Spleen (tissue), 11 donors: ENCODE measurements around the gene SLC44A4. TPM values are rescaled to one million over a fixed set of nuclear protein-coding genes. Genes with fewer than 3 reads are reported as not detected.
A peak's percentile ranks its signal among the peaks of the same experiment; 100 is the strongest.
"Not testable (repeated sequence)": the region's sequence is repeated elsewhere in the genome, so short reads cannot be mapped to it uniquely, and the experiment has no call there.

Source experiments
- DNase-seq: peaks from one replicate; pipeline ENCODE4 v3.0.0-alpha.2; 2020
- H3K27ac ChIP-seq, 8 donors: fragments of 200-600 bp; sonication (generic) in 7 of 8; 1 replicate in 4 of 8; 2 replicates in 4 of 8; pipeline versions ENCODE4 v1.5.0 to v1.8.0; 2016 to 2021; ENCODE audit warnings: inconsistent platforms in 4 of 8, mild to moderate bottlenecking in 4 of 8, moderate library complexity in 1 of 8
- H3K27me3 ChIP-seq, 7 donors: fragments of 200-600 bp; sonication (generic) in 6 of 7; replicated peaks in 1 of 7; 1 replicate in 4 of 7; 2 replicates in 3 of 7; pipeline versions ENCODE4 v1.5.0 to v1.8.0; 2016 to 2021; ENCODE audit warnings: inconsistent platforms in 3 of 7, mild to moderate bottlenecking in 1 of 7
- H3K36me3 ChIP-seq, 6 donors: fragments of 200-600 bp; sonication (generic) in 5 of 6; 1 replicate in 4 of 6; 2 replicates in 2 of 6; pipeline versions ENCODE4 v1.5.0 to v1.8.0; 2016 to 2021; ENCODE audit warnings: inconsistent platforms in 2 of 6
- H3K4me1 ChIP-seq, 6 donors: fragments of 200-600 bp; sonication (generic) in 5 of 6; 1 replicate in 3 of 6; 2 replicates in 3 of 6; pipeline versions ENCODE4 v1.5.0 to v1.8.0; 2016 to 2021; ENCODE audit warnings: inconsistent platforms in 3 of 6
- H3K4me3 ChIP-seq, 8 donors: fragments of 200-600 bp; sonication (generic) in 7 of 8; 1 replicate in 4 of 8; 2 replicates in 4 of 8; pipeline versions ENCODE4 v1.5.0 to v1.8.0; 2016 to 2021; ENCODE audit warnings: inconsistent platforms in 4 of 8, mild to moderate bottlenecking in 4 of 8, moderate library complexity in 2 of 8
- H3K9me3 ChIP-seq, 8 donors: fragments of 200-600 bp; sonication (generic) in 7 of 8; 1 replicate in 4 of 8; 2 replicates in 4 of 8; pipeline versions ENCODE4 v1.5.0 to v1.8.0; 2016 to 2021; ENCODE audit warnings: inconsistent platforms in 4 of 8
- CTCF ChIP-seq, 11 experiments: fragments of 200-600 bp in 7 of 11; fragments of 450-650 bp in 4 of 11; sonication (generic) in 4 of 11; IDR thresholded peaks in 8 of 11; conservative IDR thresholded peaks in 3 of 11; 1 replicate in 7 of 11; 2 replicates in 4 of 11; pipeline versions ENCODE4 v1.4.0 to v1.8.0; 2016 to 2021; ENCODE audit warnings: antibody characterized with exemption in 11 of 11, inconsistent platforms in 4 of 11, mild to moderate bottlenecking in 1 of 11
- POLR2A ChIP-seq, 3 donors: fragments of 450-650 bp; IDR thresholded peaks; one replicate each; pipeline ENCODE4 v1.5.1; 2017; ENCODE audit warnings: antibody characterized with exemption in 3 of 3, mild to moderate bottlenecking in 1 of 3
- POLR2AphosphoS5 ChIP-seq, 3 donors: sonication (generic); formaldehyde crosslinking; IDR thresholded peaks; one replicate each; pipeline ENCODE4 v1.5.1; 2017; ENCODE audit warnings: antibody characterized with exemption in 3 of 3
- WGBS, 5 donors: extraction: QIAGEN DNeasy Blood & Tissue Kit in 3 of 5; methylation state at CpG; one replicate each; pipeline versions ENCODE4 v1.1.5 to v1.1.7; 2013 to 2018; 5-methylcytosine and 5-hydroxymethylcytosine counted together
- intact Hi-C: fragments of 100-400 bp; cut with DNase I; formaldehyde crosslinking; loops from one replicate; pipeline ENCODE4 v1.15.0; 2023; ENCODE audit warnings: low total_unique reads
- polyA plus RNA-seq, 3 donors: library from polyadenylated mRNA; stranded (reverse); fragments of 200-250 nt; gene quantifications; one replicate each; pipeline ENCODE4 v1.2.1, GENCODE V29; 2013
- total RNA-seq, 7 donors: library from RNA; depleted of rRNA in 3 of 7; stranded (reverse); fragments of >200 nt in 3 of 7; fragmentation: NEBNext Ultra II Directional in 4 of 7; extraction: Animal tissue kit (Norgen Biotek cat#: 25700) in 4 of 7; gene quantifications; one replicate each; pipeline versions ENCODE4 v1.1.0 to v1.2.1, GENCODE V29; 2016 to 2021
- donor health status: healthy with polysubstance abuse.
- donor health status: DM: no; HTN: no; CAD: no; lungs with moderate emphysema.
- donor health status: DM: no; HTN: no; CAD: no.
- donor health status: Bipolar disorder and iron deficiency.
- donor health status: healthy.
- donor health status: DM: no; HTN: no; CAD: no.
- donor health status: DM: yes; HTN: yes; CAD: no.

SLC44A4 gene
- total and polyA plus RNA-seq, 10 donors, result 0.20 to 5.9 (median 2.6) TPM

- no peak for DNase-seq
- 82 to 89% (median 85%) methylated on average over 20 to 21 of the region's 21 CpGs for WGBS, 5 donors
These were observed 13.3 kb downstream of the SLC44A4 start for GRCh38 chr6:31865205-31866118.

GRCh38 chr6:31864818-31865204, 14.0 kb downstream of the SLC44A4 start:
- WGBS, 5 donors, result 86 to 92% (median 89%) methylated on average over 8 of the region's 8 CpGs
- DNase-seq, result no peak
- H3K36me3 ChIP-seq, result peaks cover 0 to 16% (median 11%) of the 10 kb centered on the region in 6 donors
- H3K4me1 ChIP-seq, result peaks cover 14 to 42% (median 27%) of the 10 kb centered on the region in 6 donors
- no peaks in the 10 kb centered on the region for H3K27me3 ChIP-seq
- intact Hi-C loops, result no loop called here
- no peaks in the 10 kb centered on the region for H3K9me3 ChIP-seq
- no peak overlapping the region for H3K4me3 ChIP-seq
- H3K27ac ChIP-seq, result no peak overlapping the region
- TF ChIP-seq POLR2A (IDR thresholded peaks at IDR 0.05), result no peak
- no peak for TF ChIP-seq POLR2AphosphoS5 (IDR thresholded peaks at IDR 0.05)
- no peak for TF ChIP-seq CTCF (IDR thresholded peaks at IDR 0.05 in 8 of 11, conservative IDR thresholded peaks at IDR 0.05 in 3 of 11)

More at GRCh38 chr6:31865205-31866118, 13.3 kb downstream of the SLC44A4 start:
- Histone ChIP-seq H3K4me1 (peaks cover 14 to 46% (median 27%) of the 10 kb centered on the region in 6 donors), H3K27me3 (no peaks in the 10 kb centered on the region), H3K36me3 (peaks cover 0 to 9% (median 5%) of the 10 kb centered on the region in 6 donors), H3K4me3 (no peak overlapping the region), H3K9me3 (no peaks in the 10 kb centered on the region), H3K27ac (no peak overlapping the region)
- no peak for TF ChIP-seq POLR2A (IDR thresholded peaks at IDR 0.05)
- TF ChIP-seq CTCF (IDR thresholded peaks at IDR 0.05 in 8 of 11, conservative IDR thresholded peaks at IDR 0.05 in 3 of 11), result no peak
- TF ChIP-seq POLR2AphosphoS5 (IDR thresholded peaks at IDR 0.05), result no peak
- intact Hi-C loops, result no loop called here

- intact Hi-C loops, H3K9me3 ChIP-seq, H3K27me3 ChIP-seq, DNase-seq: not testable (repeated sequence)
- peak overlapping the region; percentile 52 to 87 (median 80) for H3K4me3 ChIP-seq
- H3K27ac ChIP-seq, result peak overlapping the region; percentile 38 to 95 (median 80)
- peaks cover 14 to 42% (median 27%) of the 10 kb centered on the region in 6 donors for H3K4me1 ChIP-seq
- TF ChIP-seq CTCF (IDR thresholded peaks at IDR 0.05 in 8 of 11, conservative IDR thresholded peaks at IDR 0.05 in 3 of 11), result peak in 2 of 11 experiments; percentile 2 to 23
- WGBS, 5 donors, result 9 to 16% (median 10%) methylated on average over 16 of the region's 16 CpGs
- H3K36me3 ChIP-seq, result peaks cover 0 to 23% (median 18%) of the 10 kb centered on the region in 6 donors
These were observed 14.7 kb downstream of the SLC44A4 start for GRCh38 chr6:31864123-31864562.
